ENCODE measurements around the gene PERCC1. TPM values are rescaled to one million over a fixed set of nuclear protein-coding genes. Genes with fewer than 3 reads are reported as not detected.

Gene PERCC1
- polyA plus RNA-seq, 6 donors from 2014 or later: not detected

DNA sequence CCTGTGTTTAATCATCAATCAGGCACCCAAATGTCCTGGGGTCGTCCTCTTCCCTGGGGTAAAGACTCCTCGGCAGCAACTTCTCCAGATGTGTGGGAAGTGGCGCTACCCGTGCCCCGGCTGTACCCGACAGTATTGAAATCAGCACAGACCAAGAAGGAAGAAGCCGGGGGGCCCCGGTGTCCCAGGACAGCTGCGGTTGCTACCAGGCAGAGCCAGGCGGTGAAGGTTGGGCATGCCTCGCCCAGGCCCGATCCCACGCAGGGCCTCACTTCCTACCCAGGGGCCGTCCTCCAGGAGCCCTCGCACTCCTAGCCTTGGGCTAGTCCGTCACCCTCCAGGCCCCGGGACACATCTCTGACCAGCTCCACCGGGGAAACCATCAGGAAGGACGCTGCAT, 22.4 kb downstream of the PERCC1 start:
- H3K4me1 Mint-ChIP-seq: peaks cover 4 to 13% (median 5%) of the 10 kb centered on the region in 3 donors
- DNase-seq (no peak), ATAC-seq (ENCODE audit: low read depth in 2 of 2) (no peak)
- H3K36me3 Mint-ChIP-seq: peaks cover 0 to 9% of the 10 kb centered on the region in 2 donors
- H3K4me3 Mint-ChIP-seq: no peak overlapping the region
- H3K9me3 Mint-ChIP-seq: no peaks in the 10 kb centered on the region
- peak overlapping the region in 1 of 6 donors; percentile 54 for H3K27ac Mint-ChIP-seq
- H3K27me3 Mint-ChIP-seq: no peaks in the 10 kb centered on the region

DNA sequence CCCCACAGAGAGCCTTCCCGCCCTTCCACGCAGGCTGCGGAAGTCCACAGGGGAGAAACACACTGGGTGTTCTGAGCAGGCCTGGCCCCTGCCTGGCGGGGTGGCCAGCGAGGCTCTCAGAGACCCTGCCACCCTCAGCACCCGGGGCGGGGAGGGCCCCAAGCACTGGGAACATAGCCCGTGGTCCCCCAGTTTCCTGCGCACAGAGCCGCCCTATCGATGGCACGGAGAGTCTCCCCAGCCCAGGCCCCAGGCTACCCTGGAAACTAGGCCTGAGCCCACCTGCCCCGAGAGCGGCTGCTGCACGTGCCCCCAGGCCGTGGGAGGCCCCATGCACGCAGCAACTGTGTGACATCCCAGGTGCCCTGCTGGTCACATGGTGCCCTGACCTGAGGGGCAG, 23.7 kb downstream of the PERCC1 start:
- ATAC-seq (ENCODE audit: low read depth in 2 of 2): no peak
- no peaks in the 10 kb centered on the region for H3K27me3 Mint-ChIP-seq
- no peak overlapping the region for H3K4me3 Mint-ChIP-seq
- peaks cover 14 to 22% (median 16%) of the 10 kb centered on the region in 3 donors for H3K4me1 Mint-ChIP-seq
- H3K36me3 Mint-ChIP-seq: peaks cover 0 to 19% of the 10 kb centered on the region in 2 donors
- no peaks in the 10 kb centered on the region for H3K9me3 Mint-ChIP-seq
- DNase-seq: no peak
- peak overlapping the region in 1 of 6 donors; percentile 37 for H3K27ac Mint-ChIP-seq

DNA sequence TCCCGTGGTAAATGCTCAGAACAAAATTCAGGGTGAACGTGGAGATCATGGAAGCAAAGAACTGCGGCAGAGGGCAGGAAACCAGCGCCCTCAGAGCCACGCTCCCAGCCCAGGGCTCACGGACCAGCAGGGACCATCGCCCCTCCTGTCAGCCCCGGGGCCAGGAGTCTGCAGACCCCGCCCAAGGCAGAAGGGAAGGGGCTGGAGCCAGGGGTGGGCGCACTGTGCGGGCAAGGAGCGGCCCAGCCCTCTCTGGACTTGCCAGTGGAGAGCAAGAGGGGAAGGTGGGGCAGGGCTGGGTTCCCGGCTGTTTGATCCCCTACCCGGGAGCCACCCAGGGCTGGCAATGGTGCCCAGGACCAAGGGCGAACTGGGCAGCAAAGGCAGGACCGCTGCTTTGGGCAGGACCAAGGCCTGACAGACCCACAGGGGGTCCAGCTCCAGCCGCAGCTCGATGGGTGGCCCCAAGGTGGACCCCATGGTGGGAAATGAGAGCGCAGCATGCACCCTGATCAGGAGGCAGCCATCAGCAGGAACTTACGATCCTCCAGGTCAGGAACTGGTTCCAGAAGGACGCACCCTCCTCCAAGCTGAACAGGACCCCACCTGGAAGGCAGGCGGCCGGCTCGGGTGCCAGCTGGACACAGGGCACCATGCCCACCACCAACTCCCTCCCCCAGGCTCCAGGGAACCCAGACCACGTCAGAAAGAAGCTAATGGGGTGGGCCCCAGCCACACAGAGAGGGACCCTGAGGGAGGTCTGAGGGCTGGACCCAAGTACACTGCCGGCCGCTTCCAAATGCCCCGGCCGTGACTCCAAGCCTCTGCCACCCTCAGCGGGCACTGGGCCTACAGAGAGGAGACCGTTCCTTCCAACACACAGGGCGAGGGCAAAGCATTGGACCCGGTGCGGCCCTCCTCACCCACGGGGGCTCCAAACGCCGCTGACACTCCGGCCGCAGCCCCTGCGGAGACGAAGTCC, 24.6 kb downstream of the PERCC1 start:
- no peak for ATAC-seq (ENCODE audit: low read depth in 2 of 2)
- DNase-seq: no peak
- Mint-ChIP-seq H3K4me3 (no peak overlapping the region), H3K36me3 (peaks cover 0 to 19% of the 10 kb centered on the region in 2 donors), H3K9me3 (no peaks in the 10 kb centered on the region), H3K27ac (peak overlapping the region; percentile 7 to 58 (median 44)), H3K4me1 (peaks cover 19 to 29% (median 21%) of the 10 kb centered on the region in 3 donors), H3K27me3 (no peaks in the 10 kb centered on the region)

DNA sequence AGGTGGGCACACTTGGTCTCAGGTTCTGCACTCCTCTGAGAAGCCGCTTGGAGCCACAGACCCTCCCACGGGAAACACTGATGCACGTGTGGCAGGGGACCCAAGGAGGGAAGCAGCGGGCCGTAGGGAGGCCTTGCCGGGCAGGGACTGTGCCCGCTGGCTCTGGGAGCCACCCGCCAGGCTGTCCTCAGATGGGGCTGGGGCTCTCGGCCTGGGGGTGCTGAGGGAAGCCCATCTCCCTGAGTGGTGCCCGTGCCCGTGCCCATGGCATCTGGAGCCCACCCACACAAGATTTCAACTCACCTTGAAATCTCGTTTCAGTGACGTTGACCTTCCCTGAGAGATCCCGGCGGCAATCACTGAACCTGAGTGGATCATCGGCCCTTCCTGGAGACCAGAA, 26.1 kb downstream of the PERCC1 start:
- Mint-ChIP-seq H3K4me3 (peak overlapping the region in 2 of 8 donors; percentile 5 to 25), H3K36me3 (peaks cover 0 to 12% of the 10 kb centered on the region in 2 donors), H3K4me1 (peaks cover 19 to 31% (median 21%) of the 10 kb centered on the region in 3 donors), H3K27me3 (no peaks in the 10 kb centered on the region), H3K27ac (peak overlapping the region in 2 of 6 donors; percentile 41 to 51), H3K9me3 (no peaks in the 10 kb centered on the region)
- ATAC-seq (ENCODE audit: low read depth in 2 of 2): no peak
- DNase-seq: no peak

DNA sequence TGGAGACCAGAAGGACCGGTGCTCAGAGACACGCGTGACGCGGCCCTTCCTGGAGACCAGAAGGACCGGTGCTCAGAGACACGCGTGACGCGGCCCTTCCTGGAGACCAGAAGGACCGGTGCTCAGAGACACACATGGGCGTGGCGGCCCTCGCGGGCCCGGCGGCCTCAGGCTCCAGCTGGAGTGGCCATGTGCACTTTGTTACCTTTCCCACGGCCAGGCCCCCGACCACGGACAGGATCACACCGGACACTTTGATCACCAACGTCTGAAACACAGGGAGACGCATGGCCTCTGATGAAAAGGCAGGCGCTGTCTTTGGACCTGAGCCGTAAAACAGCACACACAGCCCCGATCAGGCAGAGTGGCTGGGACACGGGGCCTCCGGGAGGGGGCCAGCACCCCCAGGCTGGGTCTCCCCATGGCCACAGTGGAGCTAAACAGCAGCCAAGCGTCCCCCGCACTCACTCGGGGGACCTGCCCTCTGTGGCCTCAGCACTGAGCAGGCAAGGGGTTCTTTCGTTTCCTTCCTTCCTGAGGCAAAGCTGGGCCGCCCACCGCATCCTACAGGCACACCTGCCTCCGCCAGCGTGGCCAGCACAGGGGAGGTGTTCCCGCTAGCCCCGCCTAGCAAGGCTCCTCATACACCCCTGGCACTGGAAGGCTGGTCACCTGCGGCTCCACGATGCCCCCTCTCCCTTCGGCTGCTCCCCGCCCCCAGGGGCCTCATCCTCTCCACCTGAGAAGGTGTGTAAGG, 26.8 kb downstream of the PERCC1 start:
- Mint-ChIP-seq H3K27ac (peak overlapping the region; percentile 80 to 100 (median 100)), H3K36me3 (peaks cover 0 to 10% of the 10 kb centered on the region in 2 donors), H3K9me3 (no peaks in the 10 kb centered on the region), H3K27me3 (no peaks in the 10 kb centered on the region), H3K4me3 (peak overlapping the region in 7 of 8 donors; percentile 41 to 92 (median 80)), H3K4me1 (peaks cover 19 to 34% (median 21%) of the 10 kb centered on the region in 3 donors)
- DNase-seq (no peak), ATAC-seq (ENCODE audit: low read depth in 2 of 2) (no peak)

GRCh38 chr16:1458336-1458976, 27.6 kb downstream of the PERCC1 start:
- no peak for DNase-seq
- peak; percentile 47 to 69 for ATAC-seq (ENCODE audit: low read depth in 2 of 2)
- H3K27me3 Mint-ChIP-seq: no peaks in the 10 kb centered on the region
- peak overlapping the region; percentile 99 to 100 (median 100) for H3K27ac Mint-ChIP-seq
- H3K4me1 Mint-ChIP-seq: peaks cover 19 to 36% (median 21%) of the 10 kb centered on the region in 3 donors
- no peaks in the 10 kb centered on the region for H3K9me3 Mint-ChIP-seq
- H3K36me3 Mint-ChIP-seq: peaks cover 0 to 10% of the 10 kb centered on the region in 2 donors
- H3K4me3 Mint-ChIP-seq: peak overlapping the region; percentile 65 to 92 (median 84)

GRCh38 chr16:1458977-1459341, 28.1 kb downstream of the PERCC1 start:
- DNase-seq: peak; percentile 93

GRCh38 chr16:1459967-1460366, 29.1 kb downstream of the PERCC1 start:
- DNase-seq: no peak
- Mint-ChIP-seq H3K4me1 (peaks cover 19 to 43% (median 24%) of the 10 kb centered on the region in 3 donors), H3K36me3 (peaks cover 0 to 10% of the 10 kb centered on the region in 2 donors), H3K4me3 (peak overlapping the region in 5 of 8 donors; percentile 39 to 88 (median 63)), H3K27ac (peak overlapping the region; percentile 96 to 100 (median 100)), H3K9me3 (no peaks in the 10 kb centered on the region), H3K27me3 (no peaks in the 10 kb centered on the region)
- no peak for ATAC-seq (ENCODE audit: low read depth in 2 of 2)

More at GRCh38 chr16:1458977-1459341, 28.1 kb downstream of the PERCC1 start:
- H3K4me3 Mint-ChIP-seq: peak overlapping the region; percentile 65 to 92 (median 84)
- peak overlapping the region; percentile 99 to 100 (median 100) for H3K27ac Mint-ChIP-seq
- H3K4me1 Mint-ChIP-seq: peaks cover 19 to 39% (median 21%) of the 10 kb centered on the region in 3 donors
- peak; percentile 91 to 98 for ATAC-seq (ENCODE audit: low read depth in 2 of 2)
- no peaks in the 10 kb centered on the region for H3K27me3 Mint-ChIP-seq
- H3K9me3 Mint-ChIP-seq: no peaks in the 10 kb centered on the region
- peaks cover 0 to 10% of the 10 kb centered on the region in 2 donors for H3K36me3 Mint-ChIP-seq

- Mint-ChIP-seq H3K27ac (peak overlapping the region in 4 of 6 donors; percentile 96 to 100 (median 100)), H3K4me1 (peaks cover 19 to 43% (median 26%) of the 10 kb centered on the region in 3 donors), H3K9me3 (no peaks in the 10 kb centered on the region), H3K4me3 (no peak overlapping the region), H3K36me3 (peaks cover 0 to 10% of the 10 kb centered on the region in 2 donors), H3K27me3 (no peaks in the 10 kb centered on the region)
- ATAC-seq (ENCODE audit: low read depth in 2 of 2) (no peak), DNase-seq (no peak)
These were observed 29.8 kb downstream of the PERCC1 start for GRCh38 chr16:1460602-1461138.

DNA sequence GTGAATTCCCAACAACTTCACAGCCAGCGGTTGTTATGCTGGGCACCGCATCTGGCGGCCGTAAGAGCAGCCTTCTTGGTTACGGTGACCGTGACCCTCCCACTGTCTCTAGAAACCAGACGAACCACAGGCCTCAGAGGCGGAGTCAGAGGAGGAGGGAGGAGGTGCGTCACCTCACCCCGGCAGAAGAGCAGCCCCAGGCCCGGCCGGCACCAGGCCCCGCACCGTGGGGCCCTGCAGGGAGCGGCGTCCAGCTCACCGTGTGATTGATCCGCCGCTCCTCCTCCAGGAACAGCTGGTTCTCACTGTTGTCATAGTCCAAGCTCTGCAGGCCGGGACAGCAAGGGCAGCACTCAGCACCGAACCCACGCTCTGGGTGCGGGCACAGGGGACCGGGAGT, 30.3 kb downstream of the PERCC1 start:
- Mint-ChIP-seq H3K9me3 (no peaks in the 10 kb centered on the region), H3K27ac (peak overlapping the region in 5 of 6 donors; percentile 78 to 100 (median 95)), H3K4me3 (peak overlapping the region in 1 of 8 donors; percentile 9), H3K4me1 (peaks cover 19 to 42% (median 26%) of the 10 kb centered on the region in 3 donors), H3K36me3 (peaks cover 0 to 10% of the 10 kb centered on the region in 2 donors), H3K27me3 (no peaks in the 10 kb centered on the region)
- ATAC-seq (ENCODE audit: low read depth in 2 of 2) (no peak), DNase-seq (no peak)

DNA sequence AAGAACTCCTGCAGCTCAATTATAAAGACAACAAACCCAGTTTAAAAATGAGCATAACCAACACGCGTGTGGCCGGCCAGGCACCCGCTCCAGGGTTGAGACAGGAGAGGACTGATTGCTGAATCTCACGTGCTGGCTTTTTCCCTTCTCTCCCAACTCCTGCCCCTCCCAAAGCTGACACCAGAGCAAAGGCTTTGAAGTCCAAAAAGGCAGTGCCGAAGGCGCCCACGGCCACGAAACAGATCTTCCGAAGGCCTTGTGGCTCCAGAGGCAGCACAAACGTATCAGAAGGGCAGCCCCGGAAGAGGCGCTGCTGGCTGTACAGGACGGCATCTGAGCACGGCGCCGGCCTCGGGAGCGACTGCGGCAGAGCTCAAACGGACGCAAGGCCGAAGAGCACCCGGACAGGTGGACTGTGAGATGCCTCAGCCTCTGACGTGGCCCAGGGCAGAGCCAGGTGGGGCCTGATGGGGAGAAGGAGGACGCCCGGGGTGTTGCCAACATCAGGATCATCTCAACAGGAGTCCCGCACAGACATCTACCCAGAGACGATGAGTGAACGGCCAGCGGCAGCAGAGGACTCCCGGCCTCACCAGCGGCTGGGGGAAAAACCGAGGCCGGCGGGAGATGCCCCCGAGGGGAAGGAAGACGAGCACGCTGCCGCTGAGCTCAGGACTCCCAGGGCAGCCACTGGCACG, 33.5 kb downstream of the PERCC1 start:
- no peak for DNase-seq
- no peaks in the 10 kb centered on the region for H3K27me3 Mint-ChIP-seq

DNA sequence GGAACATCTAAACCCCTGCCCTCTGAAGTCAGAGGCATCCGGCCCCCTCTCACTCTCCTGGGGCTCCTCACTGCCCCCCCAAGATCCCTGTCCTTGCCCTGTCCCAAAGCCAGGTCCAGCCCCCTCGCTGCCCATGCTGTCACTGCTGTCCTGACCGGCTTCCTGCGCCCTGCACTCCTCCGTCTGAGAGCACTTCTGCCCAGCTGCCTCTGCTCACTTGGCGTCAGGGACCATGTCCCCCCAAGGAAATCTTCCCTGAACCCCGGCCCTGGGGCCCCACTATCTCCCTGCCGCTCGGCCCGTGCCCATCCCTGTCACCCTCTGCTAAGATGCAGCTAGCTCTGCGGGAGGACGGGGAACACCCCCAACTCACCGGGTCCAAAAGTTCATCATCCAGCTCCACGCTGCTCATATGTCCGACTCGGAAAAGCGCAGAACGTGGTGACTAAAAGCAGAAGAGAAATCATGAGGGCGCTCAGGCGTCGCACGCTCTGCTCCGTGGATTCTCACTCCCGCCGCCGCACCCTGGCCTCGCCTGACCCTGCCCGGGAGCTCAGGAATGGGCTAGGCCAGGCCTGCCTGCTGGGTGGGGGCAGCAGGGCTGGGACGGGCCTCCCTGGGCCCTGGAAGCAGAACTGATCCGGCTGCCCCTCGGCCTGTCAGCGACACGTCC, 34.2 kb downstream of the PERCC1 start:
- Mint-ChIP-seq H3K4me3 (peak overlapping the region in 1 of 8 donors; percentile 52), H3K27me3 (no peaks in the 10 kb centered on the region), H3K36me3 (no peaks in the 10 kb centered on the region), H3K9me3 (no peaks in the 10 kb centered on the region), H3K27ac (peak overlapping the region in 1 of 6 donors; percentile 100), H3K4me1 (peaks cover 15 to 40% (median 24%) of the 10 kb centered on the region in 3 donors)
- DNase-seq (no peak), ATAC-seq (ENCODE audit: low read depth in 2 of 2) (no peak)

More for the DNA sequence above, 33.5 kb downstream of the PERCC1 start:
- no peak for ATAC-seq (ENCODE audit: low read depth in 2 of 2)
- Mint-ChIP-seq H3K36me3 (peaks cover 0 to 2% of the 10 kb centered on the region in 2 donors), H3K4me3 (no peak overlapping the region), H3K4me1 (peaks cover 15 to 37% (median 23%) of the 10 kb centered on the region in 3 donors), H3K27ac (peak overlapping the region in 4 of 6 donors; percentile 57 to 100 (median 81)), H3K9me3 (no peaks in the 10 kb centered on the region)
